ENCODE data around the gene EPO. TPM values are rescaled to one million over a fixed set of nuclear protein-coding genes. Genes with fewer than 3 reads are reported as not detected.
A peak's percentile ranks its signal among the peaks of the same experiment; 100 is the strongest.

EPO gene
- total and polyA plus RNA-seq, 4 donors: 1.3 to 22.9 (median 3.4) TPM

GRCh38 chr7:100706672-100707311, 13.5 kb upstream of the EPO start:
- Histone ChIP-seq H3K9me3 (ENCODE audit: control insufficient read depth in 4 of 4, low read length in 3 of 4) (no peaks in the 10 kb centered on the region), H3K4me3 (ENCODE audit: low read depth in 1 of 3, low read length in 3 of 3) (peak overlapping the region; percentile 68 to 93 (median 81)), H3K4me1 (ENCODE audit: control insufficient read depth in 4 of 4, insufficient read depth in 4 of 4, low read length in 3 of 4) (peaks cover 8 to 45% (median 24%) of the 10 kb centered on the region in 4 donors), H3K27me3 (ENCODE audit: control insufficient read depth in 4 of 4, insufficient read depth in 4 of 4, low read length in 3 of 4) (no peaks in the 10 kb centered on the region), H3K36me3 (ENCODE audit: control insufficient read depth in 4 of 4, insufficient read depth in 3 of 4, low read depth in 1 of 4, low read length in 3 of 4) (no peaks in the 10 kb centered on the region), H3K9ac (ENCODE audit: low read depth in 1 of 2, low read length in 2 of 2) (peak overlapping the region; percentile 39 to 65), H3K27ac (ENCODE audit: low read depth in 1 of 2, low read length in 2 of 2) (peak overlapping the region; percentile 89 to 96)
- DNase-seq (ENCODE audit: low spot score): peak; percentile 67
- 21% methylated on average over 34 of the region's 34 CpGs for WGBS
- TF ChIP-seq TAF1 (conservative IDR thresholded peaks at IDR 0.05) (no peak), SP1 (IDR thresholded peaks at IDR 0.05) (no peak), CTCF (IDR thresholded peaks at IDR 0.05; ENCODE audit: low read depth, low read length, missing input control) (no peak), ATF3 (IDR thresholded peaks at IDR 0.05) (no peak), MAX (IDR thresholded peaks at IDR 0.05) (no peak), GABPA (IDR thresholded peaks at IDR 0.05 in 1 of 2, conservative IDR thresholded peaks at IDR 0.05 in 1 of 2) (no peak), NR2F2 (IDR thresholded peaks at IDR 0.05) (no peak)

GRCh38 chr7:100708395-100708794, 11.9 kb upstream of the EPO start:
- Histone ChIP-seq H3K27ac (ENCODE audit: low read depth in 1 of 2, low read length in 2 of 2) (peak overlapping the region; percentile 89 to 96), H3K36me3 (ENCODE audit: control insufficient read depth in 4 of 4, insufficient read depth in 3 of 4, low read depth in 1 of 4, low read length in 3 of 4) (no peaks in the 10 kb centered on the region), H3K9me3 (ENCODE audit: control insufficient read depth in 4 of 4, low read length in 3 of 4) (no peaks in the 10 kb centered on the region), H3K9ac (ENCODE audit: low read depth in 1 of 2, low read length in 2 of 2) (no peak overlapping the region), H3K4me1 (ENCODE audit: control insufficient read depth in 4 of 4, insufficient read depth in 4 of 4, low read length in 3 of 4) (peaks cover 8 to 45% (median 24%) of the 10 kb centered on the region in 4 donors), H3K27me3 (ENCODE audit: control insufficient read depth in 4 of 4, insufficient read depth in 4 of 4, low read length in 3 of 4) (no peaks in the 10 kb centered on the region), H3K4me3 (ENCODE audit: low read depth in 1 of 3, low read length in 3 of 3) (no peak overlapping the region)
- WGBS: 52% methylated on average over 6 of the region's 6 CpGs
- DNase-seq (ENCODE audit: low spot score): no peak
- TF ChIP-seq FOXA1 (IDR thresholded peaks at IDR 0.05): no peak
- no peak for TF ChIP-seq GABPA (IDR thresholded peaks at IDR 0.05 in 1 of 2, conservative IDR thresholded peaks at IDR 0.05 in 1 of 2)
- TF ChIP-seq ATF3 (IDR thresholded peaks at IDR 0.05): no peak
- TF ChIP-seq YY1 (IDR thresholded peaks at IDR 0.05): no peak
- no peak for TF ChIP-seq TAF1 (conservative IDR thresholded peaks at IDR 0.05)
- TF ChIP-seq FOXA2 (IDR thresholded peaks at IDR 0.05): no peak
- no peak for TF ChIP-seq EGR1 (IDR thresholded peaks at IDR 0.05; ENCODE audit: low read depth in 2 of 2)
- no peak for TF ChIP-seq HNF4G (IDR thresholded peaks at IDR 0.05)
- TF ChIP-seq RAD21 (IDR thresholded peaks at IDR 0.05): no peak
- no peak for TF ChIP-seq ZBTB33 (IDR thresholded peaks at IDR 0.05)
- TF ChIP-seq HNF4A (conservative IDR thresholded peaks at IDR 0.05): no peak
- no peak for TF ChIP-seq RXRA (IDR thresholded peaks at IDR 0.05)
- TF ChIP-seq JUND (IDR thresholded peaks at IDR 0.05): no peak
